AG10803 (cell line): ENCODE results near the gene MB.
A peak's percentile ranks its signal among the peaks of the same experiment; 100 is the strongest.

Source experiments
- DNase-seq: peaks from one replicate; pipeline ENCODE4 v3.0.0; 2010; ENCODE audit warnings: low read depth
- H3K4me3 ChIP-seq: 2 replicates; pipeline ENCODE4 v1.5.1; 2011; ENCODE audit warnings: mild to moderate bottlenecking, low read length, control low read depth
- TF ChIP-seq, protein P1 (sequence below): conservative IDR thresholded peaks from 2 replicates; pipeline ENCODE4 v1.5.1; 2011; ENCODE audit warnings: mild to moderate bottlenecking, low read length, control low read depth, inconsistent platforms

MB gene

DNA sequence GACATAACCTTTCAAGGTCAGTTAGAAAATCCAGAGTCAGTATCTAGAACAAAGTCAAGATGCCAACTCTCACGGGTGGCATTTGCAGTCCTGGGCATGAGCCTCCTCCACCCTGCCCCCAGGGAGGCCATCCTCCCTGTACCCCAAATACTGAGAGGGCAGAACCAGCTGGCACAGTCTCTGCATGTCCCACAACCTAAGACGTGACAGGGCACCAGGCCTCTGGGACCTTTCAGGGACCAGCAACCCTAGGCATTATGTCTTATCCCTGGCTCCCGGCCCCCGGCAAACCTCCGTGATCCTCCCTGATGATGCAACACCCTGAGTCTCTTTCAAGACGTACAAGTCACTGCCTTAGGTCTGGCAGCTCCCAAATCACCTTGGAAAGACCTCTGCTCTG is 2.0 kb downstream of the MB start:
- H3K4me3 ChIP-seq = no peak overlapping the region
- DNase-seq = peak; percentile 45
- TF ChIP-seq, protein P1, sequence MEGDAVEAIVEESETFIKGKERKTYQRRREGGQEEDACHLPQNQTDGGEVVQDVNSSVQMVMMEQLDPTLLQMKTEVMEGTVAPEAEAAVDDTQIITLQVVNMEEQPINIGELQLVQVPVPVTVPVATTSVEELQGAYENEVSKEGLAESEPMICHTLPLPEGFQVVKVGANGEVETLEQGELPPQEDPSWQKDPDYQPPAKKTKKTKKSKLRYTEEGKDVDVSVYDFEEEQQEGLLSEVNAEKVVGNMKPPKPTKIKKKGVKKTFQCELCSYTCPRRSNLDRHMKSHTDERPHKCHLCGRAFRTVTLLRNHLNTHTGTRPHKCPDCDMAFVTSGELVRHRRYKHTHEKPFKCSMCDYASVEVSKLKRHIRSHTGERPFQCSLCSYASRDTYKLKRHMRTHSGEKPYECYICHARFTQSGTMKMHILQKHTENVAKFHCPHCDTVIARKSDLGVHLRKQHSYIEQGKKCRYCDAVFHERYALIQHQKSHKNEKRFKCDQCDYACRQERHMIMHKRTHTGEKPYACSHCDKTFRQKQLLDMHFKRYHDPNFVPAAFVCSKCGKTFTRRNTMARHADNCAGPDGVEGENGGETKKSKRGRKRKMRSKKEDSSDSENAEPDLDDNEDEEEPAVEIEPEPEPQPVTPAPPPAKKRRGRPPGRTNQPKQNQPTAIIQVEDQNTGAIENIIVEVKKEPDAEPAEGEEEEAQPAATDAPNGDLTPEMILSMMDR = no peak

DNA sequence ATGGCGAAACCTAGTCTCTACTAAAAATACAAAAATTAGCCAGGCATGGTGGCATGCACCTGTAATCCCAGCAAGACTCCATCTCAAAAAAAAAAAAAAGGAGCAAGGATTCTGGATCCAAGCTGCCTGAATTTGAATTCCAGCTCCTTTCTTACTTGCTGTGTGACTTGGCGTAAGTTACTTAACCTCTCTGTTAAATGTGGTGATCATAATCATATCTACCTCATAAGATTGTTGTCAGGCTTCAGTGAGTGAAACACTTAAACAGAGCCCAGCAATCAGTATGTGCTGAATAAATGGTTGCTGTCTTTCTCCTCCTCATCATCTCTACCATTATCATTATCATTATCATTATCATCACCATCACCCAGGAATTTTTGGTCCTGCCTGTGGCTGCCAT is 2.7 kb downstream of the MB start:
- DNase-seq = no peak
- no peak overlapping the region for H3K4me3 ChIP-seq
- TF ChIP-seq, protein P1 = no peak

DNA sequence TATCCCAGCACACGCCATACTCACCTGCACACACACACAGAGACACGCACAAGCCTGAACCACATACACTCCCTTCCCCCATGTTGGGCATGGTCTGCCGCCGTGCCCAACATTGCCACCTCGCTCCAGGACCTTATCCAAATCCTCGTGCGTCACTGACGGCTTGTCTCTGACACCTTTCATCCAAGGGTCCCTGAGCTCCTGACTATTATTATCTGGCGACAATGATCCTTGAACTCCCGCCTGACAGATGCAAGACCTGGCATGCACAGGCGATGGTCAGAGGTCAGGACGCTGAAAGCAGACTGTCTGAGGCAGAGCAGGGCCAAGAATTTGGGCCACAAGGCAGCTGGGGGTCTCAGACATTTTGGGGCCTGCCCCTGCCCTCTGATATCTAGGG is 4.2 kb downstream of the MB start:
- H3K4me3 ChIP-seq = no peak overlapping the region
- TF ChIP-seq, protein P1 = no peak
- DNase-seq = no peak

DNA sequence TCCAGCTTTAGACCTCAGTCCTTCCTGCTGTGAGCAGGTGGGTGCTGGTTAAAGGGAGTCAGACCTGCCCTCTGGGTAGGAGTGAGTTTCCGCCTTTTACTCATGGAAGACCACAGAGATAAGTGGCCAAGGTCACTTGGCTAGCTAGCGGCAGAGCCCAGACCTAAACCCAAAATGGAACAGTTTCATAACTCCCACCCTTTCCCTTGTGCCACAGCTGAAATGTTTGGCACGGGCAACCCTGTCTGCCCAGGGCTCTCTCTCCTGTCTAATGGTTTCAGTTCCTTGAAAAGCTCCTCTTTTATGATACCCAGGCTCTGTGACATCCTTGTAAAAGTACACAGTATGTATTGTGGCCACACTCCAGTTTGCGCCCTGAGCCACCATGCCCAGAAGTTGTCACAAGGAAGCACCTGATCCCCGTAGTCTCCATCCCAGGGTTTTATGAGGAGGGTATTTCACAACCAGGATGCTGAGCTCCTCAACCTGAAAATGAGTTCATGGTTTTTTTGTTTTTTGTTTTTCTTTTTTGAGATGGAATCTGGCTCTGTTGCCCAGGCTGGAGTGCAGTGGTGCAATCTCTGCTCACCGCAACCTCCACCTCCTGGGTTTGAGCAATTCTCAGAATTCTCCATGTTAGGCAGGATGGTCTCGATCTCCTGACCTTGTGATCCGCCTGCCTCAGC is 5.1 kb downstream of the MB start:
- no peak for DNase-seq
- H3K4me3 ChIP-seq = no peak overlapping the region
- TF ChIP-seq, protein P1 = no peak

DNA sequence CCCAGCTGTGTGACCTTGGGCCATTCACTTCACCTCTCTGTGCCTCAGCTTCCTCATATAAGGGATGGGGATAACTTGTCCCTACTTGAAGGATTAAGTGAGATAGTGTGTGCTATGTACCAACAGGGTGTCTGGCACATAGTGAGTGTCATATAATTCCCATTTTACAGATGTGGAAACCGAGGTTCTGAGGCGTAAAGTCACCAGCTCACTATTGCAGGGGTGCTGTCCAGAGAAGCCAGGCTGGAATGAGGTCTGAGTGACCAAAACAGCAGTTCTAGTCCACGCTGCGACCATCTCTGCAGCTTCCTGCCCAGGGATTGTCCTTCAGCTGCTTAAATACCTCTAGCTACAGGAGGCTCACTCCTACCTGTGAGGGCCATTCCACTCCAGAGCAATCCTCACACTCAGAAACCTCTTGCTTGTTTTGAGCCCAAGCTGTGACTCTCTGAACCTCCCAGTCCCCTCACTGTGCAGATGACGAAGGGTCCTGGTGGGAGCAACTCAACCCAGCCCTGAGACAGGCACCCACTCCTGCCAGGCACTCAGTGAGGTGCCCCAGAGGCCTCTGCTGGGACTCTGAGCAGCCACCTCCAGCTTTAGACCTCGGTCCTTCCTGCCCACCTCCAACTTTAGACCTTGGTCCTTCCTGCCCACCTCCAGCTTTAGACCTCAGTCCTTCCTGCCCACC is 5.8 kb downstream of the MB start:
- no peak overlapping the region for H3K4me3 ChIP-seq
- TF ChIP-seq, protein P1 = no peak
- DNase-seq = no peak

DNA sequence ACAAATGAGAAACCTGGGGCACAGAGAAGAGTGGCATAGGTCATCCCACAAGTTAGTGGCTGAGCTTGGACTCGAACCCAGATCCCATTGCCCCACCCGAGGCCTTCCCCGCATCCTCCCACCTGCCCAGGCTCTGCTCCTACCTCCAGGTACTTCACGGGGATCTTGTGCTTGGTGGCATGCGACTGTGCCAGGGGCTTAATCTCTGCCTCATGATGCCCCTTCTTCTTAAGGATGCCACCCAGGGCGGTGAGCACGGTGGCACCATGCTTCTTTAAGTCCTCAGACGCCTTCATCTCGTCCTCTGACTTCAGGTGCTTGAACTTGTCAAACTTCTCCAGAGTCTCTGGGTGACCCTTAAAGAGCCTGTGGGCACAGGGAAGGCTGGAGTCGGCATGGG is 6.4 kb downstream of the MB start:
- DNase-seq = no peak
- TF ChIP-seq, protein P1 = no peak
- no peak overlapping the region for H3K4me3 ChIP-seq

DNA sequence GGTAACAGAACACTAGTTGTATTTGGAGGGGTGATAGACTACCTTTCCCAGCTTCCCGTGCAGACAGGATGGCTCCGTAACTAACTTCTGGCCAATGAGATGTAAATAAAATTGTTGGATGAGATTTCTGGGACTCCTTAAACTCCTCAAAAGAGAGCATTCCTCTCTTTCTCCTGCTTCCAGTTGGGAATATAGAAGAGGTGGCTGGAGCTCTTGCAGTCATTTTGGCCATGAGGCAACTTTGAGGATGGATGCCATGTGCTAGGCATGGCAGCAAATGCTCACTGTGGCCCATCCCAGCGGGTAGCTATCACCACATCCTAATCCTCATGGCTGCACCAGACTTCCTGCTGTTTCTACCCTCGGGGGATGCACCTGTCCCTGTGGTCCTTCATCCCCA is 7.4 kb downstream of the MB start:
- DNase-seq = no peak
- TF ChIP-seq, protein P1 = no peak
- H3K4me3 ChIP-seq = no peak overlapping the region
